ES-I3 (cell line): ENCODE results near the gene HMGB1.
A peak's percentile ranks its signal among the peaks of the same experiment; 100 is the strongest.

Experiments used
- H3K36me3 ChIP-seq: 2 replicates; pipeline ENCODE4 v1.6.1; 2013; ENCODE audit warnings: mild to moderate bottlenecking, low read length, control low read depth, moderate library complexity; ENCODE audit not compliant: insufficient read depth
- H3K4me1 ChIP-seq: 2 replicates; pipeline ENCODE4 v1.6.1; 2013; ENCODE audit warnings: mild to moderate bottlenecking, control low read depth, low read length; ENCODE audit not compliant: insufficient read depth
- H3K9ac ChIP-seq: 2 replicates; pipeline ENCODE4 v1.6.1; 2013; ENCODE audit warnings: low read depth, mild to moderate bottlenecking, low read length, moderate library complexity
- H3K9me3 ChIP-seq: 2 replicates; pipeline ENCODE4 v1.6.1; 2013; ENCODE audit warnings: mild to moderate bottlenecking, low read length, moderate library complexity; ENCODE audit not compliant: control insufficient read depth, insufficient read depth

The HMGB1 gene

DNA sequence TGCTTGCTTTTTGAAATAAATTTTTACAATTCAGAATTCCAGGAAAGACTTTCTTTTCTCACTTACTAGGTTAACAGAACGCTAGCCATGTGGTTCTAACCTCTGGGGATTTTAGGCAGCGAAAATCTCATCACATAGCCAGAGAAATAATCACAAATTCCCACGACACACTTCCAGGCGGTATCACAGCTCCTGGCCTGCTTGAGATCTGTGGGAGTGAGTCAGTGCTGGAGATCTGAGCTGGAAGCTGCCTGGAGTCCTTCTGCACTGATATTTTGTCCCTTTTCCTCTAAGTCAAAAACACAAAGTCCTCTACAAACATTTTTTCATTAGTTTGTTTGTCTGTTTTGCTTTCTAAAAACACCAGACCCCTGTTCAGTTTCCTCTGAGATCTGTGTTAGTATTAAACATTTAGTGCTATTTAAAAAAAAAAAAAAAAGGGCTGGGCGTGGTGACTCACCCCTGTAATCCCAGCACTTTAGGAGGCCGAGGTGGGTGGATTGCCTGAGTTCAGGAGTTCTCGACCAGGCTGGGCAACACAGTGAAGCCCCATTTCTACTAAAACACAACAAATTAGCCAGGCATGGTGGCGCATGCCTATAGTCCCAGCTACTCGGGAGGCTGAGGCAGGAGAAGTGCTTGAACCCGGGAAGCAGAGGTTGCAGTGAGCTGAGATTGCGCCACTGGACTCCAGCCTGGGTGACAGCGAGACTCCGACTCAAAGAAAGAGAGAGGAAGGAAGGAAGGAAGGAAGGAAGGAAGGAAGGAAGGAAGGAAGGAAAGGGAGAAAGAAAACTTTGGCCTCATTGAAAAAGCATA is 55.6 kb downstream of the HMGB1 start:
- no peaks in the 10 kb centered on the region for H3K4me1 ChIP-seq
- H3K9ac ChIP-seq, result no peak overlapping the region
- H3K36me3 ChIP-seq, result no peaks in the 10 kb centered on the region
- no peaks in the 10 kb centered on the region for H3K9me3 ChIP-seq

DNA sequence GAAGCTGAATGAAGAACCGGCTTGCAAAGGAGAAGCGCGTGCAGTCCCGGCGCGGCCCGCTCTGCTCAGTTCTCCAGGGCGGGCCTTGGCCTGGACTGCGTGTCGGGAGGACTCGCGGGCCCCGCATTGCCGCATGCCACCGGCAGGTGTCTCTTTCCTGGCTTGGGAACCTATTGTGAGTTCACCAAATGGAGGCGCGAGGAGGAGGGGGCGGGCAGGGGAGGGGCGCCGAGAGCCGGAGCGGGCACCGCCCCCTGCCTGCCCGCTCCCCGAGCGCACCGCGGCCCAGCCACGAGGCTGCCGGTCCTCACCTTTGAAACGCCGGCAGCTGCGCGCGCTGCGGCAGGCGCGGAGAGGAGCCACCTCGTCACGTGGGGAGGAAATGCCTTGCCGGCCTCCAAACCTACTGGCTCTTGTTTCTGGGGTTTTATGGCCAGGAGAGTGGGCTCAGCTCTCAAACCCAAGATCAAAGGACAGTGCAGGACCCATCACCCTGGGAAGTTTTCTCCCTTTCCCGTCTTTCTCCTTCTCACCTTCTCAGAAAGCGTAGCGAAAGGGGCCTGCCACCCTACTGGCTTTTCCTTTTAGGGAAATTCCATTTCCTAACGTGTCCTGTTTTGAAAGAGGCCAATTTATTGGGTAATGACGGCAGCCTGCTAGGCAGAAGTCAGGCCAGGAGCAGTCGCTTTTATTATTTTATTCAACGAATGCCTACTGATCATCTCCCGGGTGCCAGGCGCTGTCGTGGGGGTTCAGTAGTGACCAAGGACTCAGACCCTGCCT is 57.2 kb downstream of the HMGB1 start:
- Histone ChIP-seq H3K36me3 (no peaks in the 10 kb centered on the region), H3K4me1 (no peaks in the 10 kb centered on the region), H3K9ac (peak overlapping the region; percentile 35; the same call in 1 of the 2 replicates), H3K9me3 (no peaks in the 10 kb centered on the region)

DNA sequence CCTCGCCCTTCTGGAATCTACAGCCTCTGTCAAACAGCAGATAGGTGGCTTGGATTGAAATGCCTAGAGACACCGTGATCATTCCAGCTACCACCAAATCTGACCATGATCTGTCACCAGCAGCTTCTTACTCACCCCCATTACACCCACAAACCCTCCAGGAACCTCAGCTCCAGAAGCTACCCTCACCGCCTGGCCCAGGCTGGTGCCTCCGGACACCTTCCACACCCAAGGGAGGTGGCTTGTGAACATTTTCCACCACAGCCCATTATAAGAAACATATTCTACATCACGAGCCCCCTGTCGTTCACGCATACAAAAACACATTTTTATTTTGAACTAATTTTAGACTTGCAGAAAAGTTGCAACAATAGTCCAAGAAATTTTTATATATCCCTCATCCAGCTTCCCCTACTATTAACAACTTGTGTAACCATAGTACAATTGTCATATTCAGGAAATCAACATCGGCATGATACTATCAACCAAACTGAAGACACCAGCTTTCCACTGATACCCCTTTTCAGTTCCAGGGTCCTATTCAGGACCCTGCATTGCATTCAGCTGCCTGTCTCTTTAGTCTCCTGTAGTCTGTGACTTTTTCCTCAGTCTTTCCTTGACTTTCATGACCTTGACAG is 58.8 kb downstream of the HMGB1 start:
- H3K9ac ChIP-seq, result no peak overlapping the region
- no peaks in the 10 kb centered on the region; the same call in 1 of the 2 replicates for H3K4me1 ChIP-seq
- H3K36me3 ChIP-seq, result no peaks in the 10 kb centered on the region
- no peaks in the 10 kb centered on the region for H3K9me3 ChIP-seq
